Heart right ventricle (tissue), 16 donors: Measurements from ENCODE around the gene SCN3B. TPM values are rescaled to one million over a fixed set of nuclear protein-coding genes. Genes with fewer than 3 reads are reported as not detected.

Experiments
- ATAC-seq, 8 donors: fragments of 200-7000 bp; cut with Tn5 transposase; one replicate each; pipeline ENCODE4 v1.9.1; 2020; ENCODE audit warnings: mild to moderate bottlenecking in 8 of 8, moderate library complexity in 8 of 8, moderate number of reproducible peaks in 1 of 8
- DNase-seq, 2 donors: peaks; one replicate each; pipeline ENCODE4 v3.0.0-alpha.2; 2020
- H3K27ac ChIP-seq, 10 donors: fragments of 200-600 bp; sonication (generic) in 2 of 10; one replicate each; pipeline versions ENCODE4 v1.5.0 to v1.8.0; 2020 to 2022; ENCODE audit warnings: mild to moderate bottlenecking in 3 of 10
- H3K27me3 ChIP-seq, 7 donors: fragments of 200-600 bp; one replicate each; pipeline ENCODE4 v1.8.0; 2021 to 2022; ENCODE audit warnings: mild to moderate bottlenecking in 2 of 7
- H3K36me3 ChIP-seq, 9 donors: fragments of 200-600 bp; sonication (generic) in 1 of 9; one replicate each; pipeline versions ENCODE4 v1.5.0 to v1.8.0; 2020 to 2022; ENCODE audit warnings: mild to moderate bottlenecking in 2 of 9
- H3K4me1 ChIP-seq, 9 donors: fragments of 200-600 bp; sonication (generic) in 1 of 9; one replicate each; pipeline versions ENCODE4 v1.5.0 to v1.8.0; 2020 to 2022; ENCODE audit warnings: mild to moderate bottlenecking in 4 of 9
- H3K4me3 ChIP-seq, 10 donors: fragments of 200-600 bp; sonication (generic) in 2 of 10; one replicate each; pipeline versions ENCODE4 v1.5.0 to v1.8.0; 2020 to 2022; ENCODE audit warnings: mild to moderate bottlenecking in 7 of 10, moderate library complexity in 2 of 10
- H3K9me3 ChIP-seq, 11 donors: fragments of 200-600 bp in 10 of 11; sonication (generic) in 2 of 11; one replicate each; pipeline versions ENCODE4 v1.5.0 to v1.8.0; 2013 to 2022; ENCODE audit warnings: mild to moderate bottlenecking in 2 of 11, control low read depth in 1 of 11, moderate library complexity in 1 of 11
- CTCF ChIP-seq, 9 donors: fragments of 200-600 bp; sonication (generic) in 2 of 9; IDR thresholded peaks; one replicate each; pipeline versions ENCODE4 v1.5.0 to v1.8.0; 2021 to 2022; ENCODE audit warnings: antibody characterized with exemption in 9 of 9, mild to moderate bottlenecking in 5 of 9, moderate library complexity in 1 of 9
- WGBS, 2 donors: extraction: QIAGEN DNeasy Blood & Tissue Kit; methylation state at CpG; one replicate each; pipeline ENCODE4 v1.1.7; 2013; ENCODE audit warnings: inconsistent platforms in 1 of 2; 5-methylcytosine and 5-hydroxymethylcytosine counted together
- intact Hi-C, 10 donors: fragments of 100-400 bp; cut with DNase I; formaldehyde crosslinking; loops; one replicate each; pipeline versions ENCODE4 v1.11.1 to v1.14.2; 2022
- polyA plus RNA-seq, 2 donors: library from polyadenylated mRNA; stranded (reverse); fragments of 200-250 nt; gene quantifications; one replicate each; pipeline ENCODE4 v1.2.3, GENCODE V29; 2013
- total RNA-seq, 10 donors: library from RNA; stranded (reverse); fragmentation: NEBNext Ultra II Directional in 3 of 10; extraction: Animal tissue kit (Norgen Biotek cat#: 25700) in 3 of 10; gene quantifications; one replicate each; pipeline versions ENCODE4 v1.2.1 to v1.2.4, GENCODE V29; 2021 to 2023
- donor health status: Arrhythmogenic right ventricular cardiomyopathy.
- donor health status: ischemic (EF 13 %, LVEDD 7.1; RV severe dilation, severe dysfunction).
- donor health status: healthy with polysubstance abuse.
- donor health status: DM: no; HTN: yes; CAD: no.
- donor health status: DM: no; HTN: no; CAD: no.
- donor health status: ischemic (EF 25% LVEDD 6.9; RV normal size, moderate dysfunction).
- donor health status: ischemic (EF 25% LVEDD 5.7; RV mildly dilated, moderate dysfunction).
- donor health status: healthy.
- donor health status: DM: yes; HTN: yes; CAD: no.
- donor health status: Ischemic cardiomyopathy.
- donor health status: ischemic (EF 35%, LVEDD 5.7; RV mildly dilated, moderate dysfunction).
- donor health status: nonischemic (EF 11% LVEDD 7.7; RV severe dilation, severe dysfunction).
- donor health status: DM: yes; HTN: yes; CAD: no.
- donor health status: PGD.
- donor health status: ischemic (EF 29% LVEDD 5.4; RV normal size, mild dysfunction).
- donor health status: nonischemic (EF 23%, LVEDD 6.1; RV moderate dilation, normal function).

Gene SCN3B
- total and polyA plus RNA-seq, 12 donors: 0.26 to 3.4 (median 1.3) TPM

- no peak for TF ChIP-seq CTCF (IDR thresholded peaks at IDR 0.05)
- H3K9me3 ChIP-seq: no peaks in the 10 kb centered on the region
- WGBS, 2 donors: 58 to 65% methylated on average over 11 of the region's 11 CpGs
- peaks cover 0 to 24% (median 0%) of the 10 kb centered on the region in 9 donors for H3K36me3 ChIP-seq
- peak; percentile 14 to 78 (median 70) for ATAC-seq
- intact Hi-C loops: no loop called here
- H3K27ac ChIP-seq: no peak overlapping the region
- peaks cover 0 to 4% (median 0%) of the 10 kb centered on the region in 7 donors for H3K27me3 ChIP-seq
- peak in 1 of 2 donors; percentile 51 for DNase-seq
- H3K4me3 ChIP-seq: no peak overlapping the region
- H3K4me1 ChIP-seq: peaks cover 0 to 22% (median 13%) of the 10 kb centered on the region in 9 donors
Observed at GRCh38 chr11:123590296-123590912, 64.0 kb downstream of the SCN3B start.

GRCh38 chr11:123588864-123589262 lies 65.6 kb downstream of the SCN3B start:
- intact Hi-C loops: no loop called here
- ATAC-seq: no peak
- 94 to 96% methylated on average over 5 of the region's 5 CpGs for WGBS, 2 donors

GRCh38 chr11:123588117-123588863 lies 66.1 kb downstream of the SCN3B start:
- H3K27ac ChIP-seq: no peak overlapping the region
- H3K27me3 ChIP-seq: peaks cover 0 to 4% (median 0%) of the 10 kb centered on the region in 7 donors
- H3K36me3 ChIP-seq: peaks cover 0 to 10% (median 0%) of the 10 kb centered on the region in 9 donors
- 89 to 90% methylated on average over 14 of the region's 14 CpGs for WGBS, 2 donors
- no peak for ATAC-seq
- intact Hi-C loops: no loop called here
- TF ChIP-seq CTCF (IDR thresholded peaks at IDR 0.05): no peak
- no peaks in the 10 kb centered on the region for H3K9me3 ChIP-seq
- H3K4me1 ChIP-seq: peaks cover 0 to 21% (median 12%) of the 10 kb centered on the region in 9 donors
- DNase-seq: no peak
- H3K4me3 ChIP-seq: no peak overlapping the region

More at GRCh38 chr11:123588864-123589262, 65.6 kb downstream of the SCN3B start:
- no peak for TF ChIP-seq CTCF (IDR thresholded peaks at IDR 0.05)
- Histone ChIP-seq H3K4me3 (no peak overlapping the region), H3K4me1 (peaks cover 0 to 25% (median 12%) of the 10 kb centered on the region in 9 donors), H3K27me3 (peaks cover 0 to 4% (median 0%) of the 10 kb centered on the region in 7 donors), H3K36me3 (peaks cover 0 to 10% (median 0%) of the 10 kb centered on the region in 9 donors), H3K27ac (no peak overlapping the region), H3K9me3 (no peaks in the 10 kb centered on the region)
- DNase-seq: no peak

GRCh38 chr11:123587559-123587958 lies 66.9 kb downstream of the SCN3B start:
- Histone ChIP-seq H3K27me3 (peaks cover 0 to 4% (median 0%) of the 10 kb centered on the region in 7 donors), H3K27ac (no peak overlapping the region), H3K36me3 (peaks cover 0 to 10% (median 0%) of the 10 kb centered on the region in 9 donors), H3K4me1 (peaks cover 0 to 21% (median 12%) of the 10 kb centered on the region in 9 donors), H3K4me3 (no peak overlapping the region), H3K9me3 (no peaks in the 10 kb centered on the region)
- DNase-seq: no peak
- no peak for TF ChIP-seq CTCF (IDR thresholded peaks at IDR 0.05)
- intact Hi-C loops: no loop called here
- WGBS, 2 donors: 96 to 99% methylated on average over 6 of the region's 6 CpGs
- ATAC-seq: no peak
